GM21528 (cell line): ENCODE measurements around the gene GPR55.
A peak's percentile ranks its signal among the peaks of the same experiment; 100 is the strongest.
"Not testable (repeated sequence)": the region's sequence is repeated elsewhere in the genome, so short reads cannot be mapped to it uniquely, and the experiment has no call there.

ENCODE experiments used
- ATAC-seq: cut with Tn5 transposase; IDR thresholded peaks from one replicate; pipeline ENCODE4 v1.9.1; 2021; ENCODE audit warnings: mild to moderate bottlenecking, moderate library complexity; ENCODE audit not compliant: unreplicated experiment, low FRiP score

Gene GPR55

GRCh38 chr2:230924470-230925341, at the start of gene GPR55:
GPR55 (minus strand) TSS chr2:230925242; CDS start chr2:230910962, 14,280 bp downstream.
- peak; percentile 42 for ATAC-seq

- ATAC-seq, result peak; percentile 82
These were observed 49.3 kb upstream of the GPR55 start for GRCh38 chr2:230974096-230974913.

- no peak for ATAC-seq
These were observed 47.0 kb upstream of the GPR55 start for GRCh38 chr2:230972046-230972445.

- no peak for ATAC-seq
These were observed 44.6 kb upstream of the GPR55 start for GRCh38 chr2:230969659-230970015.

GRCh38 chr2:230968921-230969658, 44.0 kb upstream of the GPR55 start:
- ATAC-seq, result no peak

GRCh38 chr2:230968314-230968713, 43.3 kb upstream of the GPR55 start:
- ATAC-seq, result not testable (repeated sequence)

GRCh38 chr2:230967113-230967512, 42.1 kb upstream of the GPR55 start:
- no peak for ATAC-seq

- ATAC-seq, result no peak
These were observed 39.2 kb upstream of the GPR55 start for GRCh38 chr2:230964136-230964730.

GRCh38 chr2:230961091-230961491, 36.0 kb upstream of the GPR55 start:
- ATAC-seq, result no peak

- ATAC-seq, result no peak
These were observed 35.0 kb upstream of the GPR55 start for GRCh38 chr2:230960026-230960425.

GRCh38 chr2:230958820-230959756, 34.0 kb upstream of the GPR55 start:
- ATAC-seq, result no peak

GRCh38 chr2:230957756-230958391, 32.8 kb upstream of the GPR55 start:
- no peak for ATAC-seq

- ATAC-seq, result peak; percentile 63
These were observed 32.0 kb upstream of the GPR55 start for GRCh38 chr2:230956827-230957755.

GRCh38 chr2:230955163-230955737, 30.2 kb upstream of the GPR55 start:
- no peak for ATAC-seq

- no peak for ATAC-seq
These were observed 29.7 kb upstream of the GPR55 start for GRCh38 chr2:230954746-230955145.

- ATAC-seq, result no peak
These were observed 28.8 kb upstream of the GPR55 start for GRCh38 chr2:230953845-230954244.

GRCh38 chr2:230952226-230952956, 27.3 kb upstream of the GPR55 start:
- ATAC-seq, result no peak
